NCI-H1105 treated with DMSO at 0.1 percent for 48 hours (cell line): ENCODE data around the gene GATA5.
"Not testable (repeated sequence)": the region's sequence is repeated elsewhere in the genome, so short reads cannot be mapped to it uniquely, and the experiment has no call there.

Experiments used
- DNase-seq: peaks from one replicate; lab custom pipeline; 2025; lab: John Stamatoyannopoulos, UW

Gene GATA5

DNA sequence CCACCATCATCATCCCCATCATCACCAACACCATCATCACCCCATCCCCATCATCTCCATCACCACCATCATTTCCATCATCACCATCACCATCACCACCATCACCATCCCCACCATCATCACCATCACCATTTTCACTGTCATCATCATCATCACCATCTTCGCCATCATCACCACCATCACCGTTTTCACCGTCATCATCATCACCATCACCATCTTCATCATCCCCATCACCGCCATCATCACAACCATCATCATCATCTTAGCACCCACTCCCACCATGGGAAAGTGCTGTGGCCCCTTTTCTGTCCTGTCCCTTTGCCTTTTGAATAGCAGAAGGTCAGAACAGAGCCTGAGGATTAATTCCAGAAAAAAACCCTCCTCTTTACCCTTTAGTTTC, 28.5 kb upstream of the GATA5 start:
- DNase-seq = no peak

DNA sequence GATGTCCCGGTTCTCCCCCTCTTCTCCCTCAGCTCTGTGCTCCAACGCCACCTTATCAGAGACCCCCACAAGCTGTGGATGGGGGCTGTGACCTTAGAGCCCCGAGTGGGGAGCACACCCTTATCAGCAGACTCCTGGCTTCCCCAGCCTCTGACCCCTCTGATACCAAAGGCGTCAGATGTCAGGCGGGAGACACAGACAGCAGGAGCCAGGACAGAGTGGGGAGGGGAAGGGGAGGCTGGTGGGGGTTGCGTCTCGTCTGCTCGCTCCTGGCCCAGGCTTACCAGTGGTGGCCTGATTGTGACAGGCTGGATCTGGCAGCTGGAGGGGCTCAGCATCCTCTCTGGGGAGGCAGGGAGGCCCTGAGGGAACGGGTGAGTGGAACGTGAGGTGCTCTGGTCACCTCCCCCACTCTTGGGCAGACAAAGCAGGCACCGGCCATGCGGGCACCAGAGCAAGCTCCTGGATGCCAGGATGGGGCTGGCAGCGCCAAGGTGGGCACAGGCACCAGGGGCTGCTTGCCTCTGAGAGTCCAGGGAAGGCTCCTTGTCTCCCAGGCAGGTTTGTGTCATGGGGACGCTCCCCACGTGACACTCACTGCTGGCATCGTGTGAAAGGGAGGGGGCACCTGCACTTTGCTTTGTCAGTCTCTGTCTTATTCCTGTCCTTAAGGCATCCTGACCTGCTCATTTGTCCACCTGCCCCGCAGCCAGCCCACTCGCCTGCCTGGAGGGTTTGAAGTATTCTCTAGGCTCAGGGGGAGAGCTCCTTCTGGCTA, 27.8 kb upstream of the GATA5 start:
- DNase-seq = no peak

GRCh38 chr20:62502496-62503095, 26.8 kb upstream of the GATA5 start:
- DNase-seq = no peak

DNA sequence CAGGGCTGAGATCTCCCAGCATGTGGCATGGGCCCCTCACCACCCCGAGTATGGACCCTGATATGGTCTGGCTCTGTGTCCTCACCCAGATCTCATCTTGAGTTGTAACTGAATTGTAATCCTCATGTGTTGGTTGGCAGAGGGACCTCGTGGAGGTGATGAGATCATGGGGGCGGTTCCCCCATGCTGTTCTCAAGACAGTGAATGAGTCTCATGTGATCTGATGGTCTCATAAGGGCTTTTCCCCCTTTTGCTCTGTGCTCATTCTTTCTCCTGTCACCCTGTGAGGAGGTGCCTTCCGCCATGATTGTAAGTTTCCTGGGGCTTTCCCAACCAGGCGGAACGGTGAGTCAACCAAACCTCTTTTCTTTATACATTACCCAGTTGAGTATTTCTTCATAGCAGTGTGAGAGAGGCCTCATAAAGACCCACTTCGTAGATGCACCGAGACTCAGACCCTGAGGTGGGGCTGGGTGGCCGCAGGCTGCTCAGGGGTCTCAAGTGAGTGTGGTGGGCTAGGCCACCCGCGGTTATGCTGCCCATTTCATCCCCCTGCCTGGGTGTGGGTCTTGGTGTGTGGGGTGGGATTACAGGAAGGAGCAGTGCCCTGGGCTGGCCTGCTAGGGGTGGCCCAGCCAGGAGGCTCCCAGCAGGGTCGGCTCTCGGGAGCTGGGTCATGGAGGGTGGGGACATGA, 26.2 kb upstream of the GATA5 start:
- DNase-seq = no peak

- peak; percentile 49 for DNase-seq
Measured at GRCh38 chr20:62500237-62500864, 24.6 kb upstream of the GATA5 start.

- DNase-seq = no peak
Measured at GRCh38 chr20:62499758-62500236, 24.0 kb upstream of the GATA5 start.

DNA sequence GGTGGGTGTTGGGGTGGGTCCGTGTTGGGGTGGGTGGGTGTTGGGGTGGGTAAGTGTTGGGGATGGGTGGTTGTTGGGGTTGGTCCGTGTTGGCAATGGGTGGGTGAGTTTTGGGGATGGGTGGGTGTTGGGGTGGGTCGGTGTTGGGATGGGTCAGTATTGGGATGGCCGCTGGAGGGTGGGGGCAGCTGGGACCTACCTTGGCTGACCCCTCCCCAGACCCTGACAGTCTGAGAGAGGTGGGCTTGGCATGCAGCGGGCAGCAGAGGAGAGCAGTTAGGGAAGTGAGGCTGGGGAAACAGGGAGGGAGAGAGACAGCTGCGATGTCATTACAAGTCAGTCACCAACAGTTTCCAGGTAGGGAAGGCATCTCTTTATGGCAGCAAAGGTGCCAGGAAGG, 23.1 kb upstream of the GATA5 start:
- no peak for DNase-seq

DNA sequence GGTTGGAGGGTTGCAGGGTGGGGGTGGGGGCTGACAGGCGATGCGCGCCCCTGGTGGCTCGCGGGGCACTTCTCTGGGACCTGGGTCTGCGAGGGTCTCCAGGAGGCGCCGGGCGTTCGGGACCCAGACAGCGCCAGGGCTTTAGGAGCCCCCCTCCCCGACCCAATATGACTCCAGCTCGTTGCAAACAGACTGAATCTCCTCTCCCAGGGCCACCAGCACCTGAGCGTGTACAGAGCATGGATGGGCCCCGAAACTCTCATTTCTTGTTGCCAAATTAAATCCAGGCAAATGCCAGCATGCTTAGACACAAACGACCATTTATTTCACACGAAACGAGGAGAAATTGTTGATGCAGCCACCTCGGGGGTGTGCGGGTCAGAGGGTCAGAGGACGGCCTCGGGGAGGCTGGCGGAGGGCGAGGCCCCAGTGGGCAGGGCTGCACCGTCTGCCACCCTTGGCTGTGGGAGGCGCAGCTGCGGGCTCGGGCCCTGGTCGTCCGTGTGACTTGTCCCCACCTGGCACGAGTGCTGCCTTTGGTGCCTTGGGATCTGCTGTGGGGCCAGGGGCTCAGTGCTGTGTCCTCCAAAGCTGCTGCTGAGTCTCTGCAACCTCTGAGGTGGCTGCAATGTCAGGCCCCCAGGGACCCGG, 20.9 kb upstream of the GATA5 start:
- DNase-seq = no peak

DNA sequence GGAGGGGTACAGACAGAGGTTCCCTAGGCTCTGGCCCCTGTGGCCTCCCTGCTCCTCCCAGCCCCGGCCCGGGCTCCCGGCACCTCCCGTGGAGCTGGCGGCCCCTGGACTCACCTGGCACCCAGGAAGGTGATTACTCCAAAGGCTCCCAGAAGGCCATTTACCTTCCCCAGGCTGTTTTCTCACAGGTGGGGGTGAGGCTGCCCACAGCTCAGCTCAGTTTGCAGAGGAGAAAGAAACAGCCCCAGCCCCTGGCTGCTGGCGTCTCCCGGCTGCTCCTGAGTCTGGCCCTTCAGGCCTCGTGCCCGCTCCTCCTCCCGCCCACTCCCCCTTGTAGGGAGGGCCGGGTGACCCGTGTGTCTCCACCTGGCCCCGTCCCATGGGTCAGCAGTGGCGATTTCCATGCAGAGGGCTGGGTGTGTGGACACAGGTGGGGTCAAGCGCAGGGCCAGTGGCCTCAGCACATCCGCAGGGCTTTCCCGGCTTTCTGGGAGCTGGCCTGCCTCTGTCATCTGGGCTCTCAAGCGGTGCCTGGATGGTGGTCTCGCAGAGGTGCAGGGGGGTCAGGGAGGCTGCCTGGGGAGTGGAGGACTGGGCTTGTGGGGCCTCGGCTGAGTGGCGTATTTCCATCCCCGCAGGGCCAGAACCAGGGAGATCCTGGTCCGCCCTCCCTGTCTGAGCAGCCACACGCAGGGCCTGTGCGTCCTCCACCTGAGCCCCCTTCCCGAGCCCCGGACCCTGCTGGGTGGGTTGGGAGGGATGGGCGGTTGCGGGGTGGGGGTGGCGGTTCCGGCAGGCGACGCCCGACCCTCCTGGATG, 20.2 kb upstream of the GATA5 start:
- no peak for DNase-seq

DNA sequence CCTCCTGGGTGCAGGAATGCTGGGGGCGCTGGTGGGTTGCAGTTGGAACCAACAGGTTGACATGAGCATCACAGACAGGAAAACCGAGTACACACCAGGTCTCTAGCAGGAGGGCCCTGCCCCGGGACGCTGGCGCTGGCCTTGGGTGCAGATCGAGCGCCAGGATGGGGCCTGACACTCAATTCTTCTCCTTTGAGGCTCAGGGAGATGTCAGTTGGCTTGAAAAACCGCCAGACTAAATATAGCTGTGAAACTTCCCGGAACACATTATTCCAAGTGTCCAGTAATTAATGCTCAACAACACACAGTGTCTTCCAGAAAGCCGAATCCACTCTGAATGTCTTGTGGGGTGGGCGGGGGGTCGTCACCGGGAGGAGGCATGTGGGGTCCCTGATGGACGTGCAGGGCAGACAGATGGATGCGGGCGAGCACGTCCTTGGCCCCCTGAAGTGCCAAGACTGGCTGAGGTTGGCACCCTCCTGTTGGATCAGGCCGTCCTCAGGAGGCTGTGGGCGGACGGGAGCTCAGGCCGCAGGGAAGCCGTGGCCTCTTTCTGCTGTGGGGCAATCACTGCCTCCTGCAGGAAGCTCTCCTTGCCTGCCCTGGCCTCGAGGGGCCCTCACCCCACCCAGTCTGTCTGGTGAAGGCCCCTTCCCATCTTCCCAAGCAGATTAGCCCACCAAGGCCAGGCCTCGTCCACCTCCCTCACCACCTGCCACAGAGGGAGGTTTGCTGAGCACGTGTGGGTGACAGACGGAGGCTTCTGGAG, 19.4 kb upstream of the GATA5 start:
- no peak for DNase-seq

DNA sequence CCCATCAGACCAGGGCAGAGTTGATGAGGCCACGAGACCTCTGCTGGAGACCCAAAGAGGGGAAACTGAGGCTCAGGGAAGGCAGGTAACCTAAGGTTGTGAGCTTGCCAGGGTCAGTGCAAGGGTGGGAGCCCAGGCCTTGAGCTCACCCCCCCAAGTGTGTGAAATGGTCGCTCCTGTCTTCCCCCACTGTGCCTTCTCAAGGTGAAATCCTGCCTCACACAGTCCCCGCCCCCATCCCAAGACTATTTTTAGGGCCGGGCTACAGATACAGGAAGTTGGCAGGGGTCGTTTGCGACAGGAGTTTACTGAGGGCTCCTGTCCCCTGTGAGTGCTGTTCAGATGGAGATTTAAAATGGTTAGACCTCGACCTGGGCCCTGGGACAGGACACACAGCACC, 18.7 kb upstream of the GATA5 start:
- DNase-seq = no peak

DNA sequence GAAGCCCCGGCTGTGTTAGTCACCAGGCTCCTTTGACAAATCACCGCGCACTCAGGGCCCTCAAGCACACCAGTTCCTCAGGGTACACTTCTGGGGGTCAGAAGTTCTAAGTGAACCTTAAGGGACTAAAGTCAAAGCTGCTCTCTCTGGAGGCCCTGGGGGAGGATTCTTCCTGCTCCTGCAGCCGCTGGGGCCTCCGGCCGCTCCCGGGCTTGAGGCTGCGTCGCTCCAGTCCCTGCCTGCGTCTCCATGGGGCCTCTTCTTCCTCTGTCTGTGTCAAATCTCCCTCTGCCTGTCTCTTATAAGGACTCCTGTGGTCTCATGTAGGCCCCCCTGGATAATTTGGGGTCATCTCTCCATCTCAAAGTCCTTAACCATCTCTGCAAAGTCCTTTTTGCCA, 18.1 kb upstream of the GATA5 start:
- no peak for DNase-seq

DNA sequence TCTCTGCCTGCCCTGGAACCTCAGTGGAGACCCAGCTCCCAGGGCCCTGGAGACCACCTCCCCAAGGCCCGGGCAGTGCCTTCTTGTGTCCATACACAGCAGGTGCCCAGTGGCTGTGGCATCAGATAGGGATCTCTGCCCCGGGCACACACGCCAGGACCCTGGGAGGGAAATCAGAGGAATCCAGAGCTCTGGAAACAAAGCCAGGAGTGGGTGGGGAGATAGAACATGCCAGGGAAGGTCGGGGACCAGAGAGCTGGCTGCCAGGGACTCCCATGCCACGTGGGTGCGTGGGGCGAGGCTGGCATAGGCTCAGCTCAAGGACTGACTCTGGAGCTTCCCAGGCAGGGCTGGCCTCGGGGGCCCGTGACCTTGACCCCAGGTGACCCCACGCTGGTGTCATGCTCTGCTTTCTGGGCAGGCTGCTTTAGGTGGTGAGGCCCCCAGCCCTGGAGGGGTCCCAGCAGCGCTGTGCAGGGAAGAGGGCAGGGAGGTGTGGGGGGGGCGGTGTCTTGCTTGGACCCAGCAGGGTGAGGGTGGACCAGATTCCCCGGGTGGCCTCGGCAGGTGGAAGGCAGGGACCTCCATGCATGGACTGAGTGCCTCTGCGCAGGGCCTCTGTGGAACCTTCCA, 17.6 kb upstream of the GATA5 start:
- no peak for DNase-seq

DNA sequence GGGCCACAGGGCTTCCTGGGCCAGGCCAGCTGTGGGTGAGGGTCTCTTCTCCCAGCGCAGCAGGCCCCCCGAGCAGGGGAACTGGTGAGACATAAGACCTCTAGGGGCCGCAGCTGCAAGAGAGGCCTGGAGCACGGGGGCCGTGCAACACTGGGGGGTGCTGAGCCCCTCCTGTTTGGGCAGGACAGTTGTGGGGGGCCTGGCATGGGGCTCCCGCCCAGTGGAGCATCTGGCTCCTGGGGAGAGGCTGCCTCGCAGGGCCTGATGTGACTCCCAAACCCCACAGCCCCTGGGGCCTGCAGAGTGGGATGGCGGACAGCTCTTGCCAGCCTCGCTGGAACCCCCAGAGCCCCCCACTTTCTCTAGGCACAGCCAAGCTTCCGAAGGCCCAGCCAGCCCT, 16.9 kb upstream of the GATA5 start:
- no peak for DNase-seq

DNA sequence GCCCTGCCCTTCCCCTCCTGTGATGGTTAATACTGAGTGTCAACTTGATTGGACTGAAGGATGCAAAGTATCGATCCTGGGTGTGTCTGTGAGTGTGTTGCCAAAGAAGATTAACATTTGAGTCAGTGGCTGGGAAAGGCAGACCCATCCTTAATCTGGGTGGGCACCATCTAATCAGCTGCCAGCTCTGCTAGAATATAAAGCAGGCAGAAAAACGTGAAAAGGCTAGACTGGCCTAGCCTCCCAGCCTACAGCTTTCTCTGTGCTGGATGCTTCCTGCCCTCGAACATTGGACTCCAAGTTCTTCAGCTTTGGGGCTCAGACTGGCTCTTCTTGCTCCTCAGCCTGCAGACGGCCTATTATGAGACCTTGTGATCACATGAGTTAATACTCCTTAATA, 15.0 kb upstream of the GATA5 start:
- DNase-seq = not testable (repeated sequence)

- DNase-seq = no peak
Measured at GRCh38 chr20:62489932-62490263, 14.1 kb upstream of the GATA5 start.

- no peak for DNase-seq
Measured at GRCh38 chr20:62489186-62489931, 13.6 kb upstream of the GATA5 start.

DNA sequence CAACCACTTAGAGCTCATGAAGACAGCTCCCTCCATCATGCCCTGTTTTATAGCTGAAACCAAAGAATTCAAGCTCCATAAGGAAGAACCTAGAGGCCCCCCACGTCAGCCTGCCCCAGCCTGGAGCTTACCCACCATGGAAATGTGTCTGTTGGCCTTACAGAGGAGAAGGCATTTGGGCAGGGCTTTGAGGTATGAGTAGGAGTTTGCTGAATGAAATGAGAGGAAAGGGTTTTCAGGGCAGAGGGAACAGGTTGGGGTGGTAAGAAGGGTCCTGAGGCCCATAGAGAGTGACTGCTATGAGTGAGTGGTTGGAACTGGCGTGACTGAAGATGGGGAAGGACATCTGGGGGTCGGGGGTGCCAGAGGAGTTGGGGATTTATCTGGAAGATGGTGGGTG, 12.7 kb upstream of the GATA5 start:
- DNase-seq = no peak

DNA sequence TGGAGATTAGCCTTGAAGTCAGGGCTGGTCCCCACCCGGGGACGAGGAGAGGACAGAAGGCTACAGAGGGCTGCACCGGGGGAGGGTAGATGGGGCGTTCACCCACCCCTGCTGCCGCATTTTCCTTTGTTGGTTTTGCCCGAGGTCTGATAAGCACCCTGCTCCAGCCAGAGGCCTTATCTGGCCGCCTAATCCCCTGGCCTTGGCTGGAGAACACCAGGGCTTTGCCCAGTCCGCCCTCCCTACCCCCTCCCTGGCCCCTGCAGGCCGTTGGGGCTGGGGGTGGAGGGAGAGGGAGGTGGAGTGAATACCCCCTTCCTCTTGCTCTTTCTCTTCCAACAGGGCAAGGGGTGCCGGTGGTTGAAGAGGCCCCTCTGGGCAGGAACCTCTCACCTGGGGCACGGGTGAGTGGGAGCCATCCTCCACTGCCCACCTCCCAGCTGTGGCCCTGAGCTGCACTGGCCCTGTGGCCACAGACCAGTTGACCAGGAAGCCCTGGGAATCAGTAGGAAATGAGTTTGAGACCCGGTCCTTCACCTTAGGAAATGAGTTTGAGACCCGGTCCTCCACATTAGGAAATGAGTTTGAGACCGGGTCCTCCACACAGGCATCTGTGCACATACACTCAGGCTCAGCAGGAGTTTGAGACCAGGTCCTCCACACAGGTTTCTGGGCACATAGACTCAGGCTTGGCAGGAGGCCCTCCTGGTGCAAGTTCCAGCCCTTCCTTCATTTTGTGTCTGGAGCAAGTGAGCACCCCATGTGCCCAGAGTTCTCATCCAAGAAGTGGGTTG, 12.0 kb upstream of the GATA5 start:
- no peak for DNase-seq
